CD14-positive monocyte (primary cell): ENCODE data around the gene SRD5A3. TPM values are rescaled to one million over a fixed set of nuclear protein-coding genes. Genes with fewer than 3 reads are reported as not detected.

Source experiments
- DNase-seq, 3 donors: peaks; one replicate each; pipeline ENCODE4 v3.0.0-alpha.2; 2011 to 2022
- H2AFZ ChIP-seq: 2 replicates; pipeline ENCODE4 v1.6.0; 2012; ENCODE audit warnings: mild to moderate bottlenecking, low read depth, low read length, inconsistent platforms; ENCODE audit not compliant: insufficient read depth, poor library complexity, severe bottlenecking
- H3K27ac ChIP-seq, 2 donors: 1 replicate in 1 of 2; 2 replicates in 1 of 2; pipeline ENCODE4 v1.5.1; 2012 to 2013; ENCODE audit warnings: low read length in 2 of 2, control low read depth in 1 of 2, inconsistent platforms in 1 of 2, low read depth in 1 of 2, mild to moderate bottlenecking in 1 of 2
- H3K27me3 ChIP-seq, 2 donors: one replicate each; pipeline versions ENCODE4 v1.6.0 to v1.6.1; 2011 to 2013; ENCODE audit warnings: low read length in 2 of 2; ENCODE audit not compliant: control insufficient read depth in 2 of 2, insufficient read depth in 2 of 2
- H3K36me3 ChIP-seq, 2 donors: replicated peaks in 1 of 2; 1 replicate in 1 of 2; 2 replicates in 1 of 2; pipeline versions ENCODE4 v1.5.1 to v1.6.1; 2012 to 2013; ENCODE audit warnings: low read length in 2 of 2, control low read depth in 1 of 2, inconsistent platforms in 1 of 2, mild to moderate bottlenecking in 1 of 2; ENCODE audit not compliant: insufficient read depth in 2 of 2, control insufficient read depth in 1 of 2
- H3K4me1 ChIP-seq, 2 donors: 1 replicate in 1 of 2; 2 replicates in 1 of 2; pipeline versions ENCODE4 v1.5.1 to v1.6.1; 2012 to 2013; ENCODE audit warnings: low read length in 2 of 2, control low read depth in 1 of 2, inconsistent platforms in 1 of 2, mild to moderate bottlenecking in 1 of 2, moderate library complexity in 1 of 2; ENCODE audit not compliant: insufficient read depth in 2 of 2, control insufficient read depth in 1 of 2
- H3K4me2 ChIP-seq: replicated peaks from 2 replicates; pipeline ENCODE3; 2012; ENCODE audit warnings: low read length, moderate library complexity, mild to moderate bottlenecking; ENCODE audit not compliant: poor library complexity, severe bottlenecking; ENCODE audit errors: extremely low read depth
- H3K4me3 ChIP-seq, 3 experiments: fragments of 200-600 bp in 1 of 3; sonication (generic) in 1 of 3; replicated peaks in 1 of 3; 1 replicate in 2 of 3; 2 replicates in 1 of 3; pipeline ENCODE4 v1.5.1; 2011 to 2013; ENCODE audit warnings: low read length in 3 of 3, mild to moderate bottlenecking in 3 of 3, control low read depth in 2 of 3, low read depth in 2 of 3, inconsistent platforms in 1 of 3, moderate library complexity in 1 of 3
- H3K79me2 ChIP-seq: 2 replicates; pipeline ENCODE4 v1.6.0; 2012; ENCODE audit warnings: mild to moderate bottlenecking, control low read depth, inconsistent platforms, low read length, moderate library complexity; ENCODE audit not compliant: insufficient read depth
- H3K9ac ChIP-seq: 2 replicates; pipeline ENCODE4 v1.6.0; 2017; ENCODE audit warnings: low read length, mild to moderate bottlenecking; ENCODE audit not compliant: insufficient read depth, poor library complexity, severe bottlenecking
- H3K9me3 ChIP-seq, 2 donors: replicated peaks in 1 of 2; 1 replicate in 1 of 2; 2 replicates in 1 of 2; pipeline versions ENCODE4 v1.5.1 to v1.6.1; 2012 to 2013; ENCODE audit warnings: low read length in 2 of 2, control low read depth in 1 of 2; ENCODE audit not compliant: control insufficient read depth in 1 of 2, insufficient read depth in 1 of 2
- H4K20me1 ChIP-seq: 2 replicates; pipeline ENCODE4 v1.6.0; 2012; ENCODE audit warnings: mild to moderate bottlenecking, low read length, control low read depth, moderate library complexity; ENCODE audit not compliant: insufficient read depth
- H3K27ac Mint-ChIP-seq, 7 donors: one replicate each; pipeline ENCODE4 v1.8.0; 2020; ENCODE audit warnings: mild to moderate bottlenecking in 7 of 7, mixed read lengths in 7 of 7, moderate library complexity in 6 of 7, inconsistent platforms in 2 of 7
- H3K27me3 Mint-ChIP-seq, 3 donors: one replicate each; pipeline ENCODE4 v1.8.0; 2021 to 2022; ENCODE audit warnings: low read depth in 3 of 3, mild to moderate bottlenecking in 3 of 3, mixed read lengths in 3 of 3, moderate library complexity in 3 of 3, inconsistent platforms in 1 of 3
- H3K36me3 Mint-ChIP-seq, 2 donors: one replicate each; pipeline ENCODE4 v1.8.0; 2020; ENCODE audit warnings: mixed read lengths in 2 of 2, inconsistent platforms in 1 of 2, mild to moderate bottlenecking in 1 of 2
- H3K4me1 Mint-ChIP-seq: one replicate; pipeline ENCODE4 v1.8.0; 2020; ENCODE audit warnings: mild to moderate bottlenecking, mixed read lengths
- H3K4me3 Mint-ChIP-seq, 2 donors: one replicate each; pipeline ENCODE4 v1.8.0; 2020; ENCODE audit warnings: mild to moderate bottlenecking in 2 of 2, mixed read lengths in 2 of 2, moderate library complexity in 1 of 2
- H3K9me3 Mint-ChIP-seq, 7 donors: one replicate each; pipeline ENCODE4 v1.8.0; 2020 to 2022; ENCODE audit warnings: mixed read lengths in 7 of 7, mild to moderate bottlenecking in 6 of 7, moderate library complexity in 6 of 7, inconsistent platforms in 2 of 7
- CTCF ChIP-seq: fragments of 200-600 bp; IDR thresholded peaks from one replicate; pipeline ENCODE4 v1.8.0; 2022; ENCODE audit warnings: antibody characterized with exemption, mild to moderate bottlenecking
- intact Hi-C, 2 donors: fragments of 100-400 bp; cut with micrococcal nuclease; formaldehyde crosslinking; loops; one replicate each; pipeline versions ENCODE4 v1.15.0 to v1.15.1; 2023
- polyA plus RNA-seq, 3 donors: library from polyadenylated mRNA; depleted of rRNA in 1 of 3; unstranded in 2 of 3; stranded (reverse) in 1 of 3; fragments of 300-500 nt in 2 of 3; fragments of >200 nt in 1 of 3; fragmentation: Illumina TruSeq in 2 of 3; gene quantifications; 1 replicate in 2 of 3; 2 replicates in 1 of 3; pipeline ENCODE4 v1.2.3, GENCODE V29; 2012 to 2021

SRD5A3 gene
- polyA plus RNA-seq, 3 donors = 5.9 to 26.2 (median 16.2) TPM

DNA sequence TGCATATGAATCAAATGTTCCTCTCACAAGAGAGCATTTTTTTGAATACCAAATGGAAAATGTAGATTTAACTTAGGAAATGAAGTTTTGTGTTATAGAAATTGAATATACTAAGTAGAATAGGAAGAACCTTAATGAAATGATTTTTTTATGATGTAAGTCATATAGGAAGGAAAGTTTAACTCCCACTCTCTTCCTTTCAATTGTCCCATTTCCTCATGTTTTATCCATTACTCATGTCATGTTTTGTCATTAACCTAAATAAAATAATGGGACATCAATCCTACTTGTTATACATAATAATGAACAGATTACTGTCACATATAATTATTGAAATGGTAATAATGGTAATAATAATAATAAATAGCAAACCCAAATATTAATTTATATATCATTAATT is 22.7 kb upstream of the SRD5A3 start:
- Mint-ChIP-seq H3K36me3 (no peaks in the 10 kb centered on the region), H3K27me3 (peaks cover 2 to 9% (median 3%) of the 10 kb centered on the region in 3 donors), H3K4me3 (no peak overlapping the region), H3K27ac (no peak overlapping the region), H3K4me1 (peaks cover 4% of the 10 kb centered on the region), H3K9me3 (no peaks in the 10 kb centered on the region)
- H3K36me3 ChIP-seq = no peaks in the 10 kb centered on the region
- H3K27ac ChIP-seq = no peak overlapping the region
- no peak overlapping the region for H3K4me2 ChIP-seq
- no peak overlapping the region for H3K9ac ChIP-seq
- no peak for DNase-seq
- no peaks in the 10 kb centered on the region for H3K79me2 ChIP-seq
- intact Hi-C loops = loop anchor here in 1 of 2 donors (5.0 kb wide), 1 partner anchor 1001 kb away; no protein-coding TSS in a partner anchor
- H3K9me3 ChIP-seq = no peaks in the 10 kb centered on the region
- TF ChIP-seq CTCF = no peak
- no peak overlapping the region for H2AFZ ChIP-seq
- H3K27me3 ChIP-seq = peaks cover 2 to 3% of the 10 kb centered on the region in 2 donors
- H3K4me3 ChIP-seq = no peak overlapping the region
- no peaks in the 10 kb centered on the region for H3K4me1 ChIP-seq
- H4K20me1 ChIP-seq = no peaks in the 10 kb centered on the region

DNA sequence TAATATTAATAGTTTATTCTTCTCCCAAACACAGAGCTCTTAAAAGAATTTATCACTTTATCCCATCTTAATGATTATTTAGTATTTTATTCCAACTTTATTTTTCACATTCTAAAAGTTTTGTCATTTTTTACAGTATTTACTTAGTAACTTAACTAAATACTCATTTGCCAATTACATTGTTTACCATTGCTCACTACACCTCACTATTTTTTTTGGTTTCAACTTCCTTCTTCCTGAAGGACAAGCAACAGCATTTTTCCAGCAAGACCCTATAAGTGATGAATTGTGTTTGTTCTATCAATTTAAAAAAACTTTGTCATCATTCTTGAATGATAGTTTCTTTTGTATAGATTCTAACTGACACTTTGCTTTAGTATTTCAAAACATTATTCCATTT is 19.4 kb upstream of the SRD5A3 start:
- TF ChIP-seq CTCF = no peak
- intact Hi-C loops = no loop called here
- Mint-ChIP-seq H3K4me1 (peaks cover 22% of the 10 kb centered on the region), H3K27ac (no peak overlapping the region), H3K36me3 (no peaks in the 10 kb centered on the region), H3K27me3 (peaks cover 0 to 5% (median 1%) of the 10 kb centered on the region in 3 donors), H3K4me3 (no peak overlapping the region), H3K9me3 (peaks cover 0 to 4% (median 0%) of the 10 kb centered on the region in 7 donors)
- Histone ChIP-seq H3K9me3 (no peaks in the 10 kb centered on the region), H3K4me1 (peaks cover 15 to 25% of the 10 kb centered on the region in 2 donors), H3K27me3 (no peaks in the 10 kb centered on the region), H3K4me3 (no peak overlapping the region), H3K36me3 (no peaks in the 10 kb centered on the region), H3K79me2 (no peaks in the 10 kb centered on the region), H3K27ac (no peak overlapping the region), H3K9ac (no peak overlapping the region), H4K20me1 (no peaks in the 10 kb centered on the region), H2AFZ (no peak overlapping the region), H3K4me2 (no peak overlapping the region)
- no peak for DNase-seq
